Stimulated activated naive B cell treated with anti-CD40 and anti-IgM and Interleukin-4, amounts not matched to agents 10 μg/mL and 1 μg/mL and 100 μg/mL, for 72 hours (primary cell): Measurements from ENCODE around the gene MRPL11.

ENCODE experiments used
- ATAC-seq, 2 donors: fragments of 150-1000 bp; cut with Tn5 transposase; replicated peaks; 2 replicates each; pipeline ENCODE4 v1.10.0; 2021; ENCODE audit warnings: moderate library complexity in 1 of 2
- DNase-seq: peaks from one replicate; pipeline ENCODE4 v3.0.0; 2021
- H3K27ac Mint-ChIP-seq: one replicate; pipeline ENCODE4 v1.8.0; 2022; ENCODE audit warnings: mild to moderate bottlenecking, mixed read lengths
- H3K27me3 Mint-ChIP-seq, 2 donors: one replicate each; pipeline ENCODE4 v1.8.0; 2022; ENCODE audit warnings: mixed read lengths in 2 of 2
- H3K36me3 Mint-ChIP-seq, 2 donors: one replicate each; pipeline ENCODE4 v1.8.0; 2022; ENCODE audit warnings: mixed read lengths in 2 of 2, mild to moderate bottlenecking in 1 of 2
- H3K4me1 Mint-ChIP-seq, 2 donors: one replicate each; pipeline ENCODE4 v1.8.0; 2022; ENCODE audit warnings: mixed read lengths in 2 of 2, mild to moderate bottlenecking in 1 of 2
- H3K4me3 Mint-ChIP-seq, 2 donors: one replicate each; pipeline ENCODE4 v1.8.0; 2022; ENCODE audit warnings: mild to moderate bottlenecking in 2 of 2, mixed read lengths in 2 of 2, moderate library complexity in 1 of 2
- H3K9me3 Mint-ChIP-seq, 2 donors: one replicate each; pipeline ENCODE4 v1.8.0; 2022; ENCODE audit warnings: mixed read lengths in 2 of 2, mild to moderate bottlenecking in 1 of 2

Gene MRPL11

GRCh38 chr11:66438504-66439466, at the start of gene MRPL11:
Gene MRPL11 (minus strand): TSS chr11:66438848. CDS start chr11:66438754, 94 bp downstream.
- H3K27me3 Mint-ChIP-seq, result no peaks in the 10 kb centered on the region
- peaks cover 23 to 33% of the 10 kb centered on the region in 2 donors for H3K36me3 Mint-ChIP-seq
- H3K27ac Mint-ChIP-seq, result peak within 1 kb of the TSS; percentile 96
- peak within 1 kb of the TSS; percentile 82 to 89 for H3K4me3 Mint-ChIP-seq
- peak; percentile 88 for DNase-seq
- H3K4me1 Mint-ChIP-seq, result peaks cover 11 to 17% of the 10 kb centered on the region in 2 donors
- H3K9me3 Mint-ChIP-seq, result peaks cover 6 to 7% of the 10 kb centered on the region in 2 donors
- peak; percentile 98 for ATAC-seq

- no peak for DNase-seq
Observed at GRCh38 chr11:66484806-66485380, 46.2 kb upstream of the MRPL11 start.

GRCh38 chr11:66480117-66480938, 41.7 kb upstream of the MRPL11 start, which contains the start of gene DPP3:
Gene DPP3 (plus strand): TSS chr11:66480434. CDS start chr11:66482201, 1,767 bp downstream.
- DNase-seq (peak; percentile 97), ATAC-seq (peak; percentile 97 to 98)
- H3K27ac Mint-ChIP-seq, result peak within 1 kb of the TSS; percentile 96
- peak within 1 kb of the TSS; percentile 90 to 94 for H3K4me3 Mint-ChIP-seq
- H3K9me3 Mint-ChIP-seq, result no peaks in the 10 kb centered on the region
- no peaks in the 10 kb centered on the region for H3K27me3 Mint-ChIP-seq
- peaks cover 26 to 43% of the 10 kb centered on the region in 2 donors for H3K4me1 Mint-ChIP-seq
- peaks cover 9 to 27% of the 10 kb centered on the region in 2 donors for H3K36me3 Mint-ChIP-seq

More at GRCh38 chr11:66484806-66485380, 46.2 kb upstream of the MRPL11 start:
- Mint-ChIP-seq H3K9me3 (no peaks in the 10 kb centered on the region), H3K4me3 (no peak overlapping the region), H3K27ac (no peak overlapping the region), H3K27me3 (no peaks in the 10 kb centered on the region), H3K4me1 (peaks cover 11 to 20% of the 10 kb centered on the region in 2 donors), H3K36me3 (peaks cover 34 to 40% of the 10 kb centered on the region in 2 donors)
- no peak for ATAC-seq

- no peak for DNase-seq
- Mint-ChIP-seq H3K4me3 (peak overlapping the region; percentile 90 to 94), H3K27me3 (no peaks in the 10 kb centered on the region), H3K27ac (peak overlapping the region; percentile 96), H3K4me1 (peaks cover 24 to 38% of the 10 kb centered on the region in 2 donors), H3K9me3 (no peaks in the 10 kb centered on the region), H3K36me3 (peaks cover 8 to 25% of the 10 kb centered on the region in 2 donors)
- ATAC-seq, result no peak
Observed at GRCh38 chr11:66479394-66480116, 40.9 kb upstream of the MRPL11 start.

- Mint-ChIP-seq H3K4me1 (peaks cover 24 to 38% of the 10 kb centered on the region in 2 donors), H3K27ac (peak overlapping the region; percentile 96), H3K9me3 (no peaks in the 10 kb centered on the region), H3K27me3 (no peaks in the 10 kb centered on the region), H3K4me3 (peak overlapping the region; percentile 90 to 94), H3K36me3 (peaks cover 8 to 27% of the 10 kb centered on the region in 2 donors)
- DNase-seq (no peak), ATAC-seq (no peak)
Observed at GRCh38 chr11:66478729-66479393, 40.2 kb upstream of the MRPL11 start.

- Mint-ChIP-seq H3K36me3 (peaks cover 7 to 30% of the 10 kb centered on the region in 2 donors), H3K9me3 (no peaks in the 10 kb centered on the region), H3K27me3 (no peaks in the 10 kb centered on the region), H3K4me3 (no peak overlapping the region), H3K4me1 (peaks cover 24 to 36% of the 10 kb centered on the region in 2 donors), H3K27ac (no peak overlapping the region)
- no peak for DNase-seq
- ATAC-seq, result no peak
Observed at GRCh38 chr11:66477263-66478201, 38.9 kb upstream of the MRPL11 start.

- DNase-seq, result no peak
- Mint-ChIP-seq H3K4me3 (no peak overlapping the region), H3K27me3 (no peaks in the 10 kb centered on the region), H3K27ac (peak overlapping the region; percentile 59), H3K4me1 (peaks cover 21 to 30% of the 10 kb centered on the region in 2 donors), H3K9me3 (no peaks in the 10 kb centered on the region), H3K36me3 (peaks cover 2 to 26% of the 10 kb centered on the region in 2 donors)
- ATAC-seq, result no peak
Observed at GRCh38 chr11:66476841-66477251, 38.2 kb upstream of the MRPL11 start.

- peak overlapping the region; percentile 59 for H3K27ac Mint-ChIP-seq
- no peaks in the 10 kb centered on the region for H3K27me3 Mint-ChIP-seq
- H3K4me3 Mint-ChIP-seq, result no peak overlapping the region
- peaks cover 21 to 30% of the 10 kb centered on the region in 2 donors for H3K4me1 Mint-ChIP-seq
- DNase-seq (no peak), ATAC-seq (no peak)
- H3K36me3 Mint-ChIP-seq, result peaks cover 2 to 26% of the 10 kb centered on the region in 2 donors
- H3K9me3 Mint-ChIP-seq, result no peaks in the 10 kb centered on the region
Observed at GRCh38 chr11:66476173-66476840, 37.7 kb upstream of the MRPL11 start.

GRCh38 chr11:66475349-66476172, 36.9 kb upstream of the MRPL11 start:
- H3K9me3 Mint-ChIP-seq, result no peaks in the 10 kb centered on the region
- H3K4me3 Mint-ChIP-seq, result no peak overlapping the region
- H3K36me3 Mint-ChIP-seq, result peaks cover 2 to 29% of the 10 kb centered on the region in 2 donors
- no peaks in the 10 kb centered on the region for H3K27me3 Mint-ChIP-seq
- no peak for DNase-seq
- no peak overlapping the region for H3K27ac Mint-ChIP-seq
- no peak for ATAC-seq
- H3K4me1 Mint-ChIP-seq, result peaks cover 17 to 26% of the 10 kb centered on the region in 2 donors

- Mint-ChIP-seq H3K36me3 (peaks cover 2 to 32% of the 10 kb centered on the region in 2 donors), H3K27me3 (no peaks in the 10 kb centered on the region), H3K4me1 (peaks cover 12 to 14% of the 10 kb centered on the region in 2 donors), H3K27ac (no peak overlapping the region), H3K4me3 (no peak overlapping the region), H3K9me3 (no peaks in the 10 kb centered on the region)
- no peak for DNase-seq
- ATAC-seq, result no peak
Observed at GRCh38 chr11:66473608-66474515, 35.2 kb upstream of the MRPL11 start.
